NOMO-1 (cell line): ENCODE data around the gene ZNF407.

Experiments used
- DNase-seq, 2 experiments: peaks; one replicate each; lab custom pipeline; 2025; ENCODE audit not compliant: unreplicated experiment in 2 of 2; lab: John Stamatoyannopoulos, UW

ZNF407 gene

GRCh38 chr18:74995419-74995736 lies 397.7 kb downstream of the ZNF407 start:
- DNase-seq, result no peak

DNA sequence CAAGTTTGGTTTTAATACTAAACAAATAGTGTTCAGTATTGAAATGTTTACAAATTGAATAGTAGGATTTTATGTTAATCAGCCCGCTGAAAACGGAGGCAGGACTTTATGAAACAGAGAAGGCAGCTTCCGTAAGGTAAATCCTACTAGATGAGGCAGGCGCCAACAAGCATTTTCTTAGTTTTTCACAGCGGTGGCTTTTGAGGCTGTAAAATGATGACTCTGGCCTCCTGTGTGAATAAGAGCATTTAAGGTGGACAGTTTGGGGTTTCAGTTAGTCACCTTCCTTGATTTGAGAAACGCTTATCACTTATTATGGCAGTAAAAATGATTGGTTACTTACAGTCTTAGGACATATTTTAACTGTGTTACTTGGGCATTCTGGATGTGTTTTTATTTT lies 398.4 kb downstream of the ZNF407 start:
- DNase-seq, result no peak

- DNase-seq, result no peak
Measured at GRCh38 chr18:74996996-74997395, 399.3 kb downstream of the ZNF407 start.

DNA sequence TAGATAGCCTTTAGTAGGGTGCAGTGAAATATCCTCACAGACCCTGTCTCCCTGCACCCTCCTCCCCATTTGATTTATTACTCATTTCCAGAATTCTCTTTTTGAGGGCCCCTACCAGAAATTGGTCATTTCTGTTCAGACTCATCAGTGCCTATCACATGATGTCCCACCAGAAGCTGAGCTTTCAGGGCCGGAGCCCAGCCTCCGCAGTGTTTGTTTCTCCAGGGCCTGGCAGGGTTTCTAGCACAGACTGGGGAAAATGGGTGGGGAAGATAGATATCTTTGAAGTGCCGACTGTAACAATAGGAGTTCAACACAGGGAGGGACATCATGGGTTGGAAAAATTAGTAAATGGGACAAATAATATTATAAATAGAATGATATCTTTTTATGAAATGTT lies 403.2 kb downstream of the ZNF407 start:
- no peak for DNase-seq

DNA sequence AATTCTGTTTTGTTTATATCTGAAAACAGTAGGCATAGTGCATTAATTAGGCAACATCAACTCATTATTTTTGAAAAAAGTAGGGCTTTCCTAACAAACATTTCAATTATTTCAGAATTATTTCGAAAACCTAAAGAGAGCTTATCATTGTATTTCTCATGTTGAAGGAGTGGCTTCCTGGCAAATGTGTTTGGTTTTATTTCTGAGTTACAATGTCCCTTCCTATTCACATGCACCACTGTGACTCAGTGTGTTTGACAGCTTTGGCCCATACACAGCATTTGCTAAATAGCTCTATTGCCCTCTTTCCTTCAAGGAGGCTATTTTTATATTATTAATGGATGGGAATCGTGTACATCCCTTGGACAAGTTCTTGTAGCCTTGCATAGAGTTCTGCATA lies 405.4 kb downstream of the ZNF407 start:
- DNase-seq, result no peak

DNA sequence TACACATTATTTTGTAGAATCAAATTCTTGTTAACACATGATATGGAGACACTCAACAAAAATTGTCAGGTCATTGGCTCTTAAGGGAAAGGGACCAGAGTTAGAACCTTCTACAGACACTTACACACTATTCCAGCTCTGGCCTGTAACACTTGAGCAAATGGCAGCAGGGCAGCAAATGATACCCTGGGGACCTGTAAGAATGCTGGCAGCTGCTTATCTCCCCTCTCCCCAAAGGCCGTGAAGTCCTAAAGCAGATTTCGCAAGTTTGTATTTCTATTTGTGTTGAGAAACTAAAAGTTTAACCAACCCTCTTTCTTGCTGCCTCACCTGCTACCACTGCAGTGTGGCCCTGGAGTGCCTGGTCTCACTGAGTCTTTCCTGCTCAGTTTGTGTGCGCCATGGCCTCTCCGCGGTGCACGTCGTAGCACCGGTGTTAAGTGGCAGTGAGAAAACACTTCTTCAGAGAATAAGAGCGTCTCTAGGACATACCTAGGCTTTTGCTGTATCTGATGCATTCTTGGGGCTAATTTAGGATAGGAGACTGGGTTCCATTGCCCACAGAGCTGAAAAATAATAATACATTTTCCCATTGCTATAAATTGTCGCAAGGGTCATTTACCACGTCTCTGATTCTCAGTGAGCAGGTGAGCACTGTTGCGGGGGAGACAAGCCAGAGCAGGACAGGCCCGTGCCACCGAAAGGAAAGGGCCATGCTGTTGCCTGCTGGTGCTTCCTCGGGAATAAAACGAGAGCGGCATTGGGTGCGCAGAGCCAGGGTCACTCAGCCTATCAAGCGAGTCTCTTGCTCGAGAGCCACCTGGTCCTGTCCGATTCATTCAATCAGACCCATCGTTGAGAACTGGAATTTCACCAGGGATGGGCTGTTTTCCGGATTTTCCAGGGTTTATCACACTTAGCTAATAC lies 406.4 kb downstream of the ZNF407 start:
- DNase-seq, result no peak

DNA sequence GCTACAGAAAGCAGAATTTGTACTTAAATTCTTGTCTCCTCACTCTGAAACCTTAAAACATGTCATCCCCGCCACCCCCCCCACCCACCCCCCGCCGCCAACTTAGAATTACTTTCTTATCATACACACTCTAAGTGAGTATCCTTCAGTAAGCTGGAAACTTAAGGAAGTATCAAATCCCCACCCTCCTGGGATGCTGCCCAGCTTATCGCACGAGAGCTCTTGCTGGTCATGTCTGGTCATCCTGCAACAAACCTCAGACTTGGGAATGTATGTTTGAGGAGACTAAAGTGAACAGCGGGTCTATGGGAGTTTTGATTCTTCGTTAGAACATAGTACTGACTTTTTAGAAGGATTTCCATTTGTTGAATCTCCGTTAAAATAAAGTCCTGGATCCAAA lies 408.0 kb downstream of the ZNF407 start:
- DNase-seq, result no peak

DNA sequence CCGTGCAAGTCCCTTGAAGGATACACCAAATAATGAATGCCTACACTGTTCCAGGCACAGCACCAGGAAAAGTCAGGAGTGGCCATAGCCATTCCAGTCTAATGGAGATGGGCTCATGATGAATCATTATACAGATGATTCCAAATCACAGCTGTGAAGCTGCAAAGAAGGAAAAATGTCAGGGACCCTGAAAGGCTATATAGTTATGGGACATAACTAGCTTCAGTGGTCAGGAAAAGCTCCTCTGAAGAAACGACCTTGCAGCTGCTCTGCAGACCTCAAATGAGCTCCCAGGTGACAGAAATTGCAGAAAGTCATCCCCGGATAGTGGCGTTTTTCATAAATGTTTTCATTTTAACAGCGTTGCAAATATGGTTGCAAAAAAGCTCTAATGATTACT lies 410.5 kb downstream of the ZNF407 start:
- DNase-seq, result no peak

- DNase-seq, result no peak
Measured at GRCh38 chr18:75009296-75009695, 411.6 kb downstream of the ZNF407 start.

GRCh38 chr18:75009878-75010277 lies 412.2 kb downstream of the ZNF407 start:
- no peak for DNase-seq

DNA sequence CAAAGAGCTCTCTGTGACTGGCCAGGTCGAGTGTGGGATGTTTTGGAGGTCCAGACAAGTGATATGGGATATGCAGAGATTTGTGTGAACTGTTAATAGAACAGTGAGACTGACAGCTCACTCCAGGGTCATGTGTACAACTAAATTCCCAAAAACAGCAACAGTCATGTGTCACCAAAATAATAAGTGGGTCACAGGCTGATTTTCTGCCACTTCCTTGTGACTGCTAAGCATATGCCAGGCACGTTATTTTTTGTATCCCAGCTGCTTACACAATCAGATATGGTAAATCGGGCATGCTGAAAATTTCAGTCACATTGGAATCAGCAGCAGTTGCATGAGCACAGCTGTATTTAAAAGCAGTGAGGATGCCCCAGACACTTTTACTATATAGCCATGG lies 412.6 kb downstream of the ZNF407 start:
- no peak for DNase-seq

DNA sequence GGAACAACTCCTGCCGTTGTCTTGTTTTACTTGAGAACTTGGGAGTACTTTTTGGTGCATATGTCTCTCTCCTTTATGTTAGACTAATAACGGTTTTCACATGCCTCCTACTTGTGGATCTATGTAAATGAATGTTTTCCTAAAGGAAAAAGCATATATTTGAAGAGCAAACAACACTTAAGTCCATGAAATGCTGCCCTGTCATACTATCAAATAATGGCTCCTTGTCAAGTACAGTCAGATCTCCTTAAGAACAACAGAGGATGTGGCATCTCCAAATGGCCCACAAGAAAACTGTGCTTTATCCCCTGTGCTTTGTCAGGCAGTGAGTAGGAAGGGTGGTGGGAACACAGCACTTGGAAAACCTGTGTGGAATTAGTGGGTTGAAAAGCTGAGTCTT lies 413.0 kb downstream of the ZNF407 start:
- DNase-seq, result no peak

DNA sequence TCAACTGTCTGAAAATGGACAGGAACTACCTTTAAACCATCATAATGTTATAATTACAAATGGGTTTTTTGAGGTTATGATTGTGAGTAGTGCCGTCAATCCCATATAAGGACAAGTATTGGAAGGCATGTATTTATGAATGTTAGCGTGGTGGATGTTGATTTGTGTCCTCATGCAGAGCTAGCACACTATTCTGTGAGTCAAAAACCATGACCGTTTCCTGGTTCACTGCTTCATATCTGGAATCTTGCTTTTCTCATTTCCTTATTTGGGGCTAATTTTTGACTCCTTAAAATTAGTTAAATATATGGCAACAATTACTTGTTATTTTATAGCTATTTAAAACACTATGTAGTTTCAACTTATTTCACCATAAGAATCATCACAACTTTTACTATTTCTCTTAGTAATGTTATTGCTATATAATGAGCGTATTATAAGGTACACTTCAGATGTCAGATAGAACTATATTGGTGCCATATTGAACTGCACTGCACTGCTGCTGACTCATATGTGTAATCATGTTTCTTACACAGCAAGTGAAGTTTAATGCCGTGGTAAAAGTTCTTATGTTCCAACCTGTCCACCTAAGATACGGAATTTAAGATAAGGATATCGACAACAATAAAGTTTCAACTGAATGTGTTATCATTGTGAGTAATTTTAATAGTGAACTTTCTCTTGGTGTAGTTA lies 418.5 kb downstream of the ZNF407 start:
- DNase-seq, result no peak

- no peak for DNase-seq
Measured at GRCh38 chr18:75023473-75023872, 425.8 kb downstream of the ZNF407 start.

GRCh38 chr18:75024871-75025270 lies 427.2 kb downstream of the ZNF407 start:
- DNase-seq, result no peak

GRCh38 chr18:75025573-75025972 lies 427.9 kb downstream of the ZNF407 start:
- DNase-seq, result no peak

DNA sequence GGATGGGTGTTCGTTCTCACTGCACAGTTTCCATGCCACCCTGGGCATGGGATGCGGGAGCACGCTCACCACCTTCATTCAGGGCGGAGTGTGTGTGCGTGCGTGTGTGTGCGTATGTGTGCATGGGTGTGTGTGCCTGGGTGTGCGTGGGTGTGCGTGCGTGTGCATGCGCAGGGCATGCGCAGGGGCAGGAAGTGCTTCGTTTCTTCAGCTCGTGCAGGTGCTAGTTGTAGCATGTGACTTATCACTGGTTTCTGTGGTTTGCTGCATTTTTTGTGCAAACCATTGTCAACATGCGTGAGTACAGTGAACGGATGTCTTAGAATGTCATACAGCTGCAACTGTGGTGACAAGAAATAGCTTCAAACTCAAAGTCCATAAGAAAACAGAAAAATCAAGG lies 431.8 kb downstream of the ZNF407 start:
- DNase-seq, result no peak

DNA sequence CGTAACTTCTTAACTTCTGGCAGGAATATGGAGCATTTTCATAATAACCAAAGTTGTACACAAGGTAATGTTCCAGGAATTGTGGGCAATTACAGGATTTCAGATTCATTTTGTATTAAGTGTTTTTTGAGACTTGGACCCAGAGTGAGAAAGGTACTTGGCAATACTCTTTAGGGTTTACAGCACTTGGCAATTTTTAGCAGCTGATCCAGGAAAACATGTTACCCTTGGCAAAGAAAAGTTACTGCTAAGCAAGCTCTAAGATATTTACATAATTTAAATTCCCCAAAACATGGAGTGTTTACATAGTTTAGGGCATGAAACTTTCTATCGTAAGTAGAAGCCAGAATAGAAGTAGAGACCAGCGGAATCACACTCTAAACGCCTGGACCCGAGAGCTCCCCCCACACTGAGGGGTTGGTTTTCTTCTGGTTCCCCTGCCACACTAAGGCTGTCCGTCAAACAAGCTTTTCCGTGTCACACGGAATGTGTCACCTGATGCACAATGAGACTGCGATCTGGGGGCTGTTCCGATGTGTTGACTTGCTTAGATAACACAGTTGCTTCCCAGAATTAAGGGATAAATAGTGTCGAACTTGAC lies 434.1 kb downstream of the ZNF407 start:
- no peak for DNase-seq

DNA sequence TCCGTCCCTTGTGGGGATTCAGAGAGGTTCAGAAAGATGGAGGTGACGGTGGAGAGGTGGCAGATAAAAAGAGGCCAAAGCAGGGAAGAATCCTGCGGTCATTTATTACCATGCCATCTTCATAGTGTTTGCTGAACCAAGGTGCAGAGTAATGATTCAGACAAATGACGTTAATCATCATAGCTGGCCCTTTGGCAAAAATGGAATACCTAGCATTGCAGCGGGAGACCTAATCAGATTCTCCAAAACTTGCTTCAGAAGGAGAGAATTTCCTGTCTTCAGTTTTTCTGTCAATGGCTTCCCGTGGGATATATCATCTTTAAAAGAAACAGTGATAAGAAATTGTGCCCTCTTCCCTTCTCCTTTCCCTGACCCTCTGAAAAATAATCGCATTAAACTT lies 435.8 kb downstream of the ZNF407 start:
- no peak for DNase-seq

DNA sequence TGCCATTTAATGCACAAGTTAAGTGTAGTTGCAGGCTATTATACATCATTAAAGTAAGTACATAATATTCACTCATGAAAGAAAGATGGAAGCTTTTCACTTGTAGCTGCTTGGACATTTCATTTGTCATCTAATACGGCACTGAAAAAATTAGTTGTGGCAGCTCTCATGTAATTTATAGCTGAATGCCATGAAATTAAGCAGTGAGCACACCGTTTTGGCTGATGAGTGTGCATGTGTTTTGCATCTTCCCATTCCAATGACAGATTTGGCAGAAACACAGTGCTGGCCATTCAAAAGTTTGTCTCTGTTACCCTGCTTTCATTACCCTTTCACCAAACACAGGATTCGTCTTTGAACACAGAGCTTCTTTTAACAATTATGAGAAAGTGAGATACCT lies 437.3 kb downstream of the ZNF407 start:
- DNase-seq, result no peak

GRCh38 chr18:75035928-75036327 lies 438.3 kb downstream of the ZNF407 start:
- no peak for DNase-seq
